Measurements from ENCODE around the gene COX5A.

Gene COX5A

GRCh38 chr15:74873036-74873755, 64.7 kb downstream of the COX5A start, which contains the start of gene SCAMP2:
Gene SCAMP2, minus strand, starts transcription at chr15:74873365. Its CDS starts 110 bp downstream, at chr15:74873255.
- peak; percentile 97 for DNase-seq (ENCODE audit: low read depth, low spot score)

- no peak for DNase-seq (ENCODE audit: low read depth, low spot score)
Observed at GRCh38 chr15:74872702-74873035, 65.2 kb downstream of the COX5A start.

DNA sequence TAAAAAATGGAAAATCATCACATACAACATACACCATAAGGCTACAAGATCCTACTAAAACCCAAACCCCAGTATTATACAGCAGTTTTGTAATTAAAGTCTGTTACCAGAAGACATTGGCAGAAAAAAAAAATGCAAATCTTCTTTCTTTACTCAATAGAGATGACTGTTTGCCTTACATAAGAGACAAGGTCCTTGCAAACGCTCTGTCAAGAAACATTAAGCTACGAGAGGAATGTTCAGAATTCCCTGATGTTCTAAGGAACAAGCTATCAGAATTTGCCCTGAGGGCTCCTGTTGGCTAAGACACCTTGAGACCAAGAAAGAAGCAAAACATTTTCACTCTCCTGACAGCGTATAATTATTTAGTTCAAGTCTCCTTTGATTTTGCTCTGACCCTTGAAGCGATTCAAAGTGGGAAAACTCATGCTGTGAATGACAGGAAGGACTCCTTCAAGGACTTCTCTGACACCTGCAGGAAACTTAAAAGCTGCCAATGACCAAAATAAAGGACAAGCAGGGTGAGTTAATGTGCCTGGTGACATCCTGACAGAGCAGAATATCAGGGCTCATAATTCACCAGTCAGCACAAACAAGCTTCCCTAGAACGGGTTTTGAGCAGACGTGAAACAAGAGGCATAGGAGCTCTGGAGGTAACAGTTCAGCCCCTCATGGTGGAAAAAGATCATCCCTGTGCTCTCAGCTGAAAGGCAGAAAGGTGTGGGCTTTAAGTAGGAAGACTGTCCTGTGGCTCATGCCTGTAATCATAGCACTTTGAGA, 67.2 kb downstream of the COX5A start:
- peak; percentile 74 for DNase-seq (ENCODE audit: low read depth, low spot score)

Measured in ELF-1 (cell line).